AG10803 (cell line): ENCODE measurements around the gene CRABP2.

Experiments used
- DNase-seq: peaks from one replicate; pipeline ENCODE4 v3.0.0; 2010; ENCODE audit warnings: low read depth
- H3K4me3 ChIP-seq: 2 replicates; pipeline ENCODE4 v1.5.1; 2011; ENCODE audit warnings: mild to moderate bottlenecking, low read length, control low read depth
- TF ChIP-seq, protein P1 (sequence below): conservative IDR thresholded peaks from 2 replicates; pipeline ENCODE4 v1.5.1; 2011; ENCODE audit warnings: mild to moderate bottlenecking, low read length, control low read depth, inconsistent platforms

CRABP2 gene

DNA sequence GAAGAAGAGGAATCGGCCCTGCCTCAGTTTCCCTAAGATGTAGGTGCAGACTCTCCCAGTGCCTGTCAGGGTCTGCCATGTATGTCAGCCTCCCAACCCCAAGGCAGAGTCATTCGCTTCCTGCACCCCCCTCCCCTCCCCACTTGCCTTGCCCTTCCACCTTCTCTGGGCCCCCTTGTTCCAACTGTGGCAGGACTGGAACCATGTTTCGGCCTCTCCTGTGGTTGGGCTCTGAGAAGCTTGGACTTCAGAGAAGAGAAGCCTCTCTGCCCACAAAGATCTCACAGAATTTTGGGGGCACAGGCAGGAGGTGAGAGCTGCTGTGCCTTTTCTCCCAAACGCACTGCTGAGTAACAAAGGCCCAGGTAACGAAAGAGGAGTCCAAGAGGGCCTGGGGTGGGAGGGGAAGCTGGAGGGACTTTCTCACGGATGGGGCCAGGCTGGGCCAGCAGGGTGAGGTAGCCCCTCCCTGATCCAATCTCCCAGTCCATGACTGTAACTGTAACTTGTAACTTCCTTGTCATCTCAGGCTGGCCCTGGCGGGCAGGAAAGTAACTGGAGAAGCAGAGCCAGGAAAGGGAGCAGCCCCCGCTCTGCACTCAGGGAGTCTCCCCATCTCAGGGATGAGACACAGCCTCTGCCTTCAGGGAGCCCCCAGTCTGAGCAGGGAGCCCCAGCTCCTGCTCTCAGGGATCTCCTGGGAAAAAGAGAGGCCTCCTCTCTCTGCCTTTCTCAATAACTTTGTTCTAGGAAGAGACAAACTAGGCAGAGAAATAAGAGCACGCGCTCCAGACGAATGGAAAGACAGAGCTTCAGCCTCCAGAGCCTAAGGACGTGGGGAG lies 11.3 kb downstream of the CRABP2 start:
- H3K4me3 ChIP-seq = no peak overlapping the region
- TF ChIP-seq, protein P1, sequence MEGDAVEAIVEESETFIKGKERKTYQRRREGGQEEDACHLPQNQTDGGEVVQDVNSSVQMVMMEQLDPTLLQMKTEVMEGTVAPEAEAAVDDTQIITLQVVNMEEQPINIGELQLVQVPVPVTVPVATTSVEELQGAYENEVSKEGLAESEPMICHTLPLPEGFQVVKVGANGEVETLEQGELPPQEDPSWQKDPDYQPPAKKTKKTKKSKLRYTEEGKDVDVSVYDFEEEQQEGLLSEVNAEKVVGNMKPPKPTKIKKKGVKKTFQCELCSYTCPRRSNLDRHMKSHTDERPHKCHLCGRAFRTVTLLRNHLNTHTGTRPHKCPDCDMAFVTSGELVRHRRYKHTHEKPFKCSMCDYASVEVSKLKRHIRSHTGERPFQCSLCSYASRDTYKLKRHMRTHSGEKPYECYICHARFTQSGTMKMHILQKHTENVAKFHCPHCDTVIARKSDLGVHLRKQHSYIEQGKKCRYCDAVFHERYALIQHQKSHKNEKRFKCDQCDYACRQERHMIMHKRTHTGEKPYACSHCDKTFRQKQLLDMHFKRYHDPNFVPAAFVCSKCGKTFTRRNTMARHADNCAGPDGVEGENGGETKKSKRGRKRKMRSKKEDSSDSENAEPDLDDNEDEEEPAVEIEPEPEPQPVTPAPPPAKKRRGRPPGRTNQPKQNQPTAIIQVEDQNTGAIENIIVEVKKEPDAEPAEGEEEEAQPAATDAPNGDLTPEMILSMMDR = no peak
- no peak for DNase-seq

DNA sequence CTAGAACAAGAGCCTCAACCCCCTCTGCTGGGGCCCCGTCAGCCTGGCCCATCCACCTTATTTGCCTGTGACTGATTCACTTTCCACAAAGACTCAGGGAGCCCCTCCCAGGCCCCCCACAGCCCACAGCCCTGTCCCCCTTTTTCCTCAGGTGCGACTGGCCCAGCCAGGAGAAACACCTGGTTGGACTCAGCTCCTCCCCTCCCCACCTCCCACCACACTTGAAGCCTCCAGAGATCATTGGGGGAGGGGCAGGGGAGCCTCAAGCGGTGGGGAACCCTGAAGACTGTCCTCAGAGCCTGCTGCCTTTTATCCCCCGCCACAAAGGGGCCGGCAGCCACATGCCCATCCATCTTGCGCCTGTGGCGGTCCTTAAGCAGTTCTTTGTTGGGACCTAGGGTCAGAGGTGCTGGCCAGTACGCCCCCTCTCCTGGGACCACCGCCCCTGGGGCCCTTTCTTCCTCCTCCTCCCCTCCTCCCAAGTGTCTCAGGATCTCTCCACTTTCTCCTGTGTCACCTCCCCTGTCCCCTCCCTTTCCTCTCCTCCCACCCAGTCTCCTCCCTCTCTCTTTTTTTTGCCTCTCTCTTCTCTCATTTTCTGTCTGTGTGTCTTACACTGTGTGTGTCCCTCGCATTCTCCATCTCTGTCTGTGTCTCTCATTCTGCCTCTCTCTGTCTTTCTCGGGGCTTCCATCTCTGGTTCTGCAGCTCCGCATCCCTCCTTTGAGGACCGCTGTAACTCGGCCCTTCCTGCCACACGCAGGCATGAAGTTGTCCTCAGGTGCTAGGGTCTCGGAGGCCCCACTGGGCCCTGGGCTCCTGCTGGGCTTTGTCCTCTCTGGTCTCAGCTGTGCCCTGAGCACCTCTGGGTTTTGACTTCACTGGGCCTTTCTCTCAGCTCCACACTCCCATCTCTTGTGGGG lies 12.2 kb downstream of the CRABP2 start:
- no peak for DNase-seq
- TF ChIP-seq, protein P1 = no peak
- no peak overlapping the region for H3K4me3 ChIP-seq

DNA sequence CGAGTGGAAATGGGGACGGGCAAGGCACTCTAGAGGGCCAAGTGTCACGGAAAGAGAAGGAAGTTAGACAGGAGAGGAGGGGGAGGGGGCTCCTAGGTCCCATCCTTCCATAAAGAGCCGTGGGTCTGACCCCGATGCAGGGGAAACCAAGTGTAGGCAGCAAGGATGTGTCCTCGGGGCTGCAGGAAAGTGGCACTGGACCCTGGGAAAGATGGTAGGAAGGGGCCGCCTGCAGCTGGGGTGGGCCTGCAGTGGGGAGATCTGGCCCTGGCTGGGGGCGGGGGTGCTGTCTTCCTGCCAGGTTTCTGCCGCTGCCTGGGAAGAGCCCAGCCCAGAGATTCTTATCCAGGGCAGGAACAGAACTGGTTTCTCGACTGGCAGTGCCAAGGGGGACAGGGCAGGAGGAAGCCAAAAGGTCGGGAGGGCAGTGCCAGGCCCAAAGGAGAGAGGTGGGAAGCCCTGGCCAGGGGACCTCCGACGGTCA lies 12.9 kb downstream of the CRABP2 start:
- DNase-seq = no peak
- TF ChIP-seq, protein P1 = no peak
- H3K4me3 ChIP-seq = no peak overlapping the region

DNA sequence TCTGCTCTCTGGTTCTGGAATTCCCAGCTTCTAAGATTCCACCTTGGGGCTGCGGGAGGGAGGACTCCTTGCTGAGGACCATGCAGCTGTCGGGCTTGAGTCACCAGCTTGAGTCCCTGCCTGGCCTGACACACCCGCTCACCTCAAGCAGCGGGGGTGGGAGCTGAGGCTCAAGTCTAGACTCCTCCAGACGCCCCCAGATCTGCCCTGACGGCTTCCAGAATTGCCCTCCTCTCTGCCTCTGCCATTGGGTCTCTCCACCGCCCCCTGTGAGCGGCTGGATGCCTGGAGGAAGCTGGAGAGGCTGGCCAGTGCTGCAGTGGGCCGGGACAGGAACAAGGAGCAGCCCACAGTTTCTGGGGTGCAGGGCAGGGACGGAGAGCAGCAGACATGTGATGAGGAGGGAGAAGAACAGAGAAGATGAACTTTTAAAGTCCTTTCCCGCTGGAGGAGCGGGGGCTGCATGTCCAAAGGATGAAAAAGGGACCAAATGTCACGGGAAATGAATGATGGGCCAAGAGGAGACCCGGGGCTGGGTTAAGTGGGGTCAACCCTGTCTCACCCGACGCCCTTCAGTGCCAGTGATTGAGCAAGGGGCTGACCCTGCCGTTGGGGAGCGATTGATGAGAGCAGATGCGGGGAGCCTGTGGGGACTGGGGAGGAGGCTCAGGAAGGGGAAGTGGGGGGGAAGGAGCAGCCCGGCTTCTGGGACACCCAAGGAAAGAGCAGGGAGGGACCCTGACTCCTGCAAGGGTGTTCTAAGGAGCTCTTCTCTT lies 13.5 kb downstream of the CRABP2 start:
- DNase-seq = no peak
- TF ChIP-seq, protein P1 = peak; percentile 33

DNA sequence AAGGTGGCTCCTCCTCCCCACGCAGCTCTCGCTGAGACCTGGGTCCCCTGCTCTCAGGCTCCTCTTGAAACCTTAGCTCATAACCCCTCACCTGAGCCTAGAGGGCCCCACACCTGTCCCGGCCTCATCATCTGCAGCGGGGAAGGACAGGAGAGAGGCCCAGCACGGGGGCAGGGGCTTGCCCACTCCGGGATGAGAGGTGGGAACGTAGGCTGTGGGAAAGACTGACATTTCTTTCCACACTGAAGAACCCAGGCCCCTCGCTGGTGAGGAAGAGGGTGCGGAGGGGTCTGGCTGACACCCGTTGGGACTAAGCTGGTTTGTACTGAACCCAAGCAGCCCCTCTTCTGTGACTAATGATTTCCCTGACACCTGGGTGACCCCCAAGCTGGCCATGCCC lies 14.2 kb downstream of the CRABP2 start:
- TF ChIP-seq, protein P1 = no peak
- H3K4me3 ChIP-seq = no peak overlapping the region
- DNase-seq = no peak

More for the DNA sequence above, 13.5 kb downstream of the CRABP2 start:
- H3K4me3 ChIP-seq = no peak overlapping the region

DNA sequence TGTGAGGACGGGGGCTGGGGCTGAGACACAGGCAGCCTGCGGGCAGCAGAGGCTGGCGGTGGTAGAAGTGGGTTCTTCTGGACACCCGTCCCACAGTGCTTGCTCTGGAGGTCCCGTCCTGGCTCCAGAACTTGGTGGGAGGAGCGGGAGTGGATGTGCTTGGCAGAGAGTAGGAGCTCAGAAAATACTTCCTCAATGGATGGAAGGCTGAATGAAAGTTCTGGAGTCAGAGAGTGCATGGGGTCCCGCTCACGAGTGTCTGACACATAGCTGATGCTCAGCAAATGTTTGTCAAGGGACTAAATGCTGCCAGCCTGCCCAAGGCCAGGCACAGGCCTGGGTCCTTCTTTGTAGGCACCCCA lies 14.7 kb downstream of the CRABP2 start:
- TF ChIP-seq, protein P1 = no peak
- H3K4me3 ChIP-seq = no peak overlapping the region
- no peak for DNase-seq
